ENCODE results near the gene LAG3.

DNA sequence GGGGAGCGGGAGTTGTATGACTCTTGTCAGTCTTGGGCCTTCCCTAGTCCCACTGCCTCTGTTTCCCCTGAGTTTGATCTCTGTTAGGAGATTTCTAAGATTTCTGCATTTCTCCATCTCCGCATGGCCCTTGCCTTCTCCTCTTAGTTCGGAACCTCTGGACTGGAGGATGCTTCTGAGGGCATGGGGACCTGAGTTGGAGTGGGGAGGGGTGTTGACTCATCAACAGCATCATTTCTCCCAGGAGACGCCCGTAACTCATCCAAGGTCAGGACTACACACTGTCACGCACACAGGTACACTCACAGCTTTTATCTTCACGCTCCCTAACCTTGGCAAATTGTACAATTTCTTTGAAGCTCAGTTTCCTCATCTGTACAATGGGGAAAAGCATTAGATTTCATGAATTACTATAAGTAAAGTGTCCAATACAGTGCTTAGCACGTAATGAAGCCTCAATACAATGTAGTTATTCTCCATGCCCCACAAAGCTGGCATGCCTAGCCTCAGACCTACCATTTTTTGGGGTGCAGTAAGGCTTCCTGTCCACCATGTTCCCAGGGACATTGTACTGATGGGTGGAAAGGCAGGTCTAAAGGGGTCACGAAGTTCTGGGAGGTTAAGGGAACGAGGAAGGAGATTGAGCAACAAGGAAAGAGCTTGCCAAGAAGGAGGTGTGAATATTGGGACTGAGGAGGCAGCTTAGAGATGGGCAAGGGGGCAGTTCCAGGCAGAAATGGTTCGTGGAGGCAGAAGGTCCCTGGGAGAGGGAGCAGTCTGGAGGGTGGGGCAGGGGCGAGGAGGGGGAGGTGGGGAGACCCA, 600 bp upstream of the LAG3 start:
- TF ChIP-seq EZH2 (IDR thresholded peaks at IDR 0.05; ENCODE audit: low read length), result no peak
- TF ChIP-seq, protein P1, sequence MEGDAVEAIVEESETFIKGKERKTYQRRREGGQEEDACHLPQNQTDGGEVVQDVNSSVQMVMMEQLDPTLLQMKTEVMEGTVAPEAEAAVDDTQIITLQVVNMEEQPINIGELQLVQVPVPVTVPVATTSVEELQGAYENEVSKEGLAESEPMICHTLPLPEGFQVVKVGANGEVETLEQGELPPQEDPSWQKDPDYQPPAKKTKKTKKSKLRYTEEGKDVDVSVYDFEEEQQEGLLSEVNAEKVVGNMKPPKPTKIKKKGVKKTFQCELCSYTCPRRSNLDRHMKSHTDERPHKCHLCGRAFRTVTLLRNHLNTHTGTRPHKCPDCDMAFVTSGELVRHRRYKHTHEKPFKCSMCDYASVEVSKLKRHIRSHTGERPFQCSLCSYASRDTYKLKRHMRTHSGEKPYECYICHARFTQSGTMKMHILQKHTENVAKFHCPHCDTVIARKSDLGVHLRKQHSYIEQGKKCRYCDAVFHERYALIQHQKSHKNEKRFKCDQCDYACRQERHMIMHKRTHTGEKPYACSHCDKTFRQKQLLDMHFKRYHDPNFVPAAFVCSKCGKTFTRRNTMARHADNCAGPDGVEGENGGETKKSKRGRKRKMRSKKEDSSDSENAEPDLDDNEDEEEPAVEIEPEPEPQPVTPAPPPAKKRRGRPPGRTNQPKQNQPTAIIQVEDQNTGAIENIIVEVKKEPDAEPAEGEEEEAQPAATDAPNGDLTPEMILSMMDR (optimal IDR thresholded peaks at IDR 0.05 in 1 of 3, IDR thresholded peaks at IDR 0.05 in 1 of 3, conservative IDR thresholded peaks at IDR 0.05 in 1 of 3; ENCODE audit: extremely low read depth in 1 of 3, insufficient read depth in 2 of 3, low read length in 3 of 3), result no peak
